Erythroblast (primary cell): ENCODE data around the gene LRRN3.

ENCODE experiments used
- GATA1 ChIP-seq: IDR thresholded peaks from 2 replicates; pipeline ENCODE4 v1.6.1; 2011; ENCODE audit warnings: low read depth, mild to moderate bottlenecking, control low read depth, low read length, moderate library complexity
- POLR2A ChIP-seq: IDR thresholded peaks from 2 replicates; pipeline ENCODE4 v1.6.1; 2011; ENCODE audit warnings: mild to moderate bottlenecking, low read length

DNA sequence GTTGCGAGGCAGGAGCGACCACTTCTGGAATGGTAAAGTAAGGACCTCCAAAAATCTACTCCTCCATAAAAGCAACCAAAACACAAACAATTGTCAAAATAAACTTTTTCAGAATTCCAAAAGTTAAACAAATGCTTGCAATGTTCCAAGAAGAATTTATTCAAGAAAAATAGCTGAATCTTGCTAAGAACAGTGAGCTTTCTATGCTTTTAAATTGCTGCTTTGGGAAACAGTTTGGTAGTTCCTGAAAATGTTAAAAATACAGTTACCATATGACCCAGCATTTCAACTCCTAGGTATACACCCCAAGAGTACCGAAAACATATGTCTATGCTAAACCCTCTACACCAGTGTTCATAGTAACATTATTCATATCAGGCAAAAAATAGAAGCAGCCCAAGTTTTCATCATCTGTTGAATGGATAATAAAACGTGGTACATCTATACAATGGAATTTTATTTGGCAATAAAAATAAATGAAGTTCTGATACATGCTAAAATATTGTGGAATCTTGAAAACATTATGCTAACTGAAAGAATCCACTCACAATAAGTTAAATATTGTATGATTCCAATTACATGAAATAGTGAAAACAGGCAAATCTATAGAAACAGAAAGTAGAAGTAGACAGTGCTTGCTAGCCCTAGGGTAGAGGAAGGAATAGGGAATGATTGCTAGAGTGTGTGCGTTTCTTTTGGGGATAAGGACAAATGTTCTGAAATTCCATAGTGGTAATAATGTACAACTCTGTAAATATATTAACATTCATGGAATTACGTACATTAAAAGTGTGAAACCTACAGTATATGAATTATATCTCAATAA lies 57.0 kb downstream of the LRRN3 start:
- no peak for TF ChIP-seq POLR2A
- TF ChIP-seq GATA1, result no peak
